NCI-H524 treated with DMSO at 0.1 percent for 48 hours (cell line): ENCODE results near the gene TBRG1.

Source experiments
- DNase-seq: peaks from one replicate; lab custom pipeline; 2025; lab: John Stamatoyannopoulos, UW

TBRG1 gene

DNA sequence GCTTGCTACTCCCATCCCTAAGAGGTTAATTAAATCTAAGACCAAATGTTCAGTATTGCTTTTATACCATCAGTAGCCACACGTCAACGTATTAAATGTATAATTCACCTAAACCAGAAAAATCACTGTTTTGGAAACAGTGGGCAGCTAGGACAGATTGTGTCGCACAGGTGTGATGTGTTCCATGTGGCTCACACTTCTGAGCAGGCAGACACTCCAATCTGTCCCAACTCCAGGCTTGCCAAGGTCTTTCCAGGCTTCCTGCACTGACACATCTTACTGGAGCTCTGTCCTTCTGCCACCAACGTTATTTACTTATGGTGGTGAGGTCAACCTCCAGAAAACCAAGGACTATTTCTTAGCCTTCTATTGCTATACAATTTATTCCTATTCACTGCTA, 39.4 kb downstream of the TBRG1 start:
- DNase-seq, result no peak

DNA sequence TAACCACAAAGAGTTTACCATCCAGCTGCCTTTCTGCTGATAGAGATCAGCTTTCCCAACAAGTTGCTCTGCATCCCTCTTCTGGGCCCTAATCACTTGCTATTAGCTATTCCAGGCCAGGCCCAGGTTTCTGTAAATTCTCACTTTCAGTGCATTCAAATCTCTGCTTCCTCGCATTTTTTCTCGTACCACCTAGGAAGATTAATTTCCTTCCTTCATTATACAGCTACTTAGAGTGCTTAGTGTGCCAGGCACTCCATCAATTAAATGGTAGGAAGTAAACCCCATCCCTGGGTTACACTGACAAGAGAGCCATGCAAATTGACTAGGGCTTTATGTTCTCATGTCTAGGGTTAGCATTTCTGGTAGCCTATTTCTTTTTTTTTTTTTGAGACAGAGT, 41.2 kb downstream of the TBRG1 start:
- DNase-seq, result no peak

DNA sequence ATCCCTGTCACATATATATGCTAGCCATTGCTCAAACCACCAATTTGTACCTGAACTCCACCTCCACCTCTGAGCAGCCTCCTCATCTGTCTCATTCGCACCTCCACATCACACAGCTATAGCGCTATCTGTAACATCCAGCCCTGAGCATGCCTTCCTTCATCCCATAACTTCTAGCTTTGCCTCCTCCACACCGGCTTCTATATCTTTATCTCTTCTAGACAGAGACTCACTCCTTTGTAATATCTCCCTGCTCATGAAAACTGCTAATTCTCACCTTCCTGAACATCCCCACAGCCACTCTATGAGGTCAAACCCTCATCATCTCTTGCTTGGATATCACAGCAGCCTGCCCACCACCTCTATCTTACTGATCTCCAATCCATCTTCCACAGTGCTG, 44.9 kb downstream of the TBRG1 start:
- no peak for DNase-seq

DNA sequence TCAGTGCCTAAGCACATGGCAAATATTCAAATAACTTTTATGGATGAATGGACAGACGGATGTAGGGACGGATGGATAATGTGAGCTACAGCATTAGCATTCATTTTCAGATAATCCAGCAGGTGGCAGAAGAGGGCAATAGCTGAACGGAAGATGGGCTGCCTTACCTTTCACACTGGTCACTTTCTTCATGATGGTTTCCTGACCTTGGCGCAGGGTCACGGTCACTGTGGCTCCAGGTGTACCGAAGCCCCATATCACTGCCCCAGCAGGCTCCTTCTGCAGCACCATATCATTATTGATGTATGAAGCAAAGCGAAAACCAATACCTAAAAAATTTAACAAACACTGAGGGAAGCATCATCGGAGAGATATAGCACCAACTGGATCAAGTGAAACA, 46.5 kb downstream of the TBRG1 start:
- DNase-seq, result no peak

DNA sequence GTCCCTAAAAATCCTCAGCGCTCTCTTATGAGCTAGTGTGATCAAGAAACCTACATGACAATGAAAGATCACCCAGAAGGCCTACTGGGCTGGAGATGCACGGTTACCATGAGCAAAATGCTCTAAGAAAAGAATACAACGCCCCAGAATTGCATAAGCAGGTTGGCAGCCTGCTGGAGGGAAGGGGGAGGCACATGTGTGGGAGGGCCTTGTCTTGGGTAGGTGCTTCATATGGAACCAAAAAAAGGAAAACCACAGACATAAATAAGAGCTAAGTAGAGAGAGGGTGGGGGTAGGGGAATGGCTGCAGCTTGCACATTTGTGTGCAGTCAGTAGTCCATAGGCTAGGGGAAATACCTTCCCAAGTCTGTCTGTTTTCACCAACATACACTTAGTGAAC, 48.1 kb downstream of the TBRG1 start:
- no peak for DNase-seq

DNA sequence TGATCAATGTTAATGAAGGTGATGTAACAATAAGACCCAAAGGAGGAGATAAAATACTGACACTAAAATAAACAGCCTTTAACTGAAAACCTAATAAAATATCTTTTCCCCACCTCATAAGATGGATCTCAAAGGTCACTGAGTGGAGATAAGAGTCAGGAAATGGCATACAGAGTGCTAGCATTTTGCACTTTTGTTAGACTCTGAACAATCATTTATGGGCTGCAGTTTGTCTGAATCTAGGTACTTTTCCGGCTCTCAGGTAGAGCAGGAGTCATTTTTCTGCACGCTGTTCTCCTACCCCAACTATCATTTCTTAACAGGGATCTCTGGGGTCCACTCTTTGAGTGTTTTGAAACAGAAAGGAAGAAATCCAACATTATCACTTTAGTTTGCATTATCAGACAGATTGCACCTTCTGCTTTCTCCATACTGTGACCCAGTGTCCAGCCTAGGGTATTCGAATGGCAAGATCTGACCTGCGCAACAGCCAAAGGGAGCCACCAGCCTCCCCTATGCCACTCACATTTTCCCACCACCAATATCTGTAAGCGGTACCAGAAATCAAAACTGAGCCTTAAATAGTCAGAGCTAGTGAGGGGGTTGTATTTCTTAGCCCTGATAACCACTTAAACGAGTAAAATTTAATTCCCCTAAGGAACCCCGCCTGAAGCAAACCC, 50.0 kb downstream of the TBRG1 start:
- DNase-seq, result no peak

DNA sequence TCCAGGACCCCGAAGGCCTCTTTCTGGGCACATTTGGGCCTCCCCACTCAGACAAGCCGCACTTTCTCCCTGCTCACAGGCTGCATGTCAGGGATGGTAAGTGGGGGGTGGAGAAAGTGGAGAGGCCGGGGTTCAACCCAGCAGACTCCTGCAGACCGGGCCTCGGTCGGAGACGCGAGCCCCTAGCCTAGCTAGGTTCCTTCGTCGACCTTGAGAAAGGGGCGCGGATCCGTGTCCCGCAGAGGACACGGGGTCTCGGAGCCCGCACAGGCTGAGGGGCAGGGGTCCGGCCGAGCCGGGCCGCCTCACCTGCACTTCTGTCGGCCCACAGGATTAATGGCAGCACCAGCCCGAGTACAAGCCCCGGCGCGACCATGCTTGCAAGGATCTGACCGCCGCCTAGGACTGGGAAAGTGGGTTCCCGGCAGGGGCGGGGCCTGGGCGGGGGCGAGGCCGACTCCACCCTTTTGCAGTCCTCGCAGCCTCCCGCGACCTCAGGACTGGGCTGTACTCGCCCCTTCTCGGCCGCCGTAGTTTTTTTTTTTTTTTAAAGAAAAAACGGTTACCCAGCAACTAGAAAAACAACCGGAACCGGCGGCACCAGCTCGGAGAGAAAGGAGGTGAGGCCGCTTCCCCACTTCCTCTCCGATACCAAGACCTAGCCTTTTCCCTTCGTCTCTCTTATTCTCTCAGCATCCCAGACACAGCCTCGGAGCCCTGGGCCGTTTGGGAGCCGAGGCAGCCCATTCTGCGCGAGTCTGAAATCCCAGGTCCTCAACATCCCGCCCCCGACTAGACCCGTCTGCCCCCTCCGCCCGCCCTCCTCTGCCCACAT, 50.9 kb downstream of the TBRG1 start, which contains the start of the genes SIAE and SPA17:
Gene SIAE (minus strand): TSS at position 407 of the 835 bp plus-strand sequence. CDS start 31 bp downstream, at position 376.
Gene SPA17 (plus strand): TSS at position 572 of the 835 bp plus-strand sequence. CDS start 1,361 bp downstream, outside the sequence.
- DNase-seq, result peak; percentile 84

DNA sequence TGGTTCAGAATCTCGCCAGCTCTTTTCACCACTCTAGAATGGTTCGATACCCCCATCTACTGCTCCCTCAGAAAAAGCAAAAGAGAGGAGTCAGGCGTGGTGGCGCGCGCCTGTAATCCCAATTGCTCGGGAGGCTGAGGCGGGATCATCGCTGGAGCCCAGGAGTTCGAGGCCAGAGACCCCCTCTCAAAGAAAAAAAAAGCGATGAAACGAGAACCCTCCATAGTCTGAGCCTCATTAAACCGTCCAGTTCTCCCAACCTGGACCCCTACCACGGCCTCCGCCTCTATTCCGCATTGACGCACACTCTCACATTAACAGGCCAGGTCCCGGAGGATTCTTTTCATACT, 51.5 kb downstream of the TBRG1 start:
- no peak for DNase-seq

DNA sequence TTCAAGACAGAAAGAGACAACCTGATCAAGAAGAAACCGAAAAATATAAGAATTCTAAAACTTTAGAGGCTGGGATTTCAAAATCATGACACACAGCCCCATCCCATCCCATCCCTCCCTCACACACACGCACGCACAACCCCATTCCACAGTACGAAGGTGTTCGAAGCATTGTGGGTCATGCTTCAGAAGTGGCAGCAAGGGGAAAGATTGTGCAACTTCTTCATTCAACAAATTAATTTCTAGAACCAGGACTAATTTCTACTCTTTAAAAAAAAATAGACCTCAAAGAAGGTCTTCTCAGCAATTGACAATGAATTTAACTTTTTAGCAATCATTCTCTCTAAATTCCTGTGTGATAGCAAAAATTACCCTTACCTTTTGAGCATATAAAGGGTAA, 51.9 kb downstream of the TBRG1 start:
- DNase-seq, result no peak

DNA sequence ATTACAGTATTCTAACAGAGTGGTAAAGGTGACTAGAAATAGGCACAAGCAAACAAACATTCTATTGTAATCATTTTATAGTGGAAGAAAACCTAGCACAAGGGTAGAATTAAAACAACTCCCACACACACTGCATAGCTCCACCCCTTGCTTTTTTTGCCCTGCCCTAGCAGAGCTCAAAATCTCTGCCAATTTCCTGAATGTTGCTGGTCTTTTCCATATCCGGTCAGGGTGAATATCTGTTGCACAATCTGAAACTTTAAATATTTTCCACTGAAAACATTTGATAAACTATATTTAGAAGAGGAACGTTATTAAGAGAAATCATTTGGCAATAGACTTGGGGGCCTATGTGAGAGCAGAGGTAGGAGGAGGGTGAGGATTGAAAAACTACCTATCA, 53.7 kb downstream of the TBRG1 start:
- DNase-seq, result no peak

DNA sequence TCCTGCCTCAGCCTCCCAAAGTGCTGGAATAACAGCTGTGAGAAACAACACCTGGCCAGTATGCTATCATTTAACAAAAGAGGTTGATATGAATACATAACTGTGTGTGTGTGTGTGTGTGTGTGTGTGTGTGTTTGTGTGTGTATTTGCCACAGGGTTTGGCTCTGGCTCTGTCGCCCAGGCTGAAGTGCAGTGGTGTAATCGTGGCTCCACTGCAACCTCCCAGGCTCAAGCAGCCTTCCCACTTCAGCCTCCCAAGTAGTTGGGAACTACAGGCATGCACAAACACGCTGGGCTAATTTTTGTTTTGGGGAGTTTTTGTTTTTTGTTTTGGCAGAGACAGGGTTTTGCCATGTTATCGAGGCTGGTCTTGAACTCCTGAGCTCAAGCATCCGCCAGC, 55.8 kb downstream of the TBRG1 start:
- DNase-seq, result no peak

DNA sequence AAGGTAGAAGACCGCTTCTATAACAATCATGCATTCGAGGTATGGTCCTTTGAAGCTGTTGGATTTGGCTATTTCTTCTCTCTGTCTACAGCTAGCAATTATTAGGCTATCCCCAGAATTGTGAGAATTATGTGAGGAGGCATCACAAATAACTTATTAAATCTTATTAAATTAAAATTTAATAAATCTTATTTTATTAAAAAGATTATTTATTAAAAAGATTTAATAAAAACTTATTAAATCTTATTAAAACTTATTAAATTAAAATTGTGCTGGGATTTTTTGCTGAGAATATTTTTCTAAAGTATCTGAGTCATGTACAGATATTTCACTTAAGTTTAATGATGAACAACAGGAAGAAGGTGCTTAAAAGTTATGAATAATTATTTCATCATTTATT, 58.8 kb downstream of the TBRG1 start:
- DNase-seq, result no peak

DNA sequence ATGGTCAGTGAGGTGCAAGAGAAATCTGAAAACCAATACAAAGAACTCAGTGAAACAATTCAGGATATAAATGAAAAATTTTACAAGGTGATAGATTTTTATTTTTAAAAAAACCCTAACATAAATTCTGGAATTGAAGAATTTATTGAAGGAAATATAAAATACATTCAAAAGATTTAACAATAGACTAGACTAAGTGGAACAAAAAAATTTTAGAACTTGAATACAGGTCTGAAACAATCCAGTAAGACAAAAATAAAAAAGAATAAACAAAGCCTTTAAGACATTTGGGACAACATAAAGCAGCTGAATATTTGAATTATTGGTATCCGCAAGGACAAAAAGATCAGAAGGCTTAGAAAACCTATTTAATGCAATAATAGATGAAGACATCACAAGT, 59.8 kb downstream of the TBRG1 start:
- no peak for DNase-seq
